CD4-positive, alpha-beta memory T cell (primary cell): ENCODE measurements around the gene OR10J5. TPM values are rescaled to one million over a fixed set of nuclear protein-coding genes. Genes with fewer than 3 reads are reported as not detected.
"Not testable (repeated sequence)": the region's sequence is repeated elsewhere in the genome, so short reads cannot be mapped to it uniquely, and the experiment has no call there.

Source experiments
- CTCF ChIA-PET: fragments of 350-600 bp; sonication (Branson Sonifier 250); formaldehyde crosslinking; loops from one replicate; lab custom pipeline; 2021; ENCODE audit warnings: inconsistent platforms; ENCODE audit not compliant: partially characterized antibody; lab: Charles Lee
- POLR2A ChIA-PET: fragments of 350-600 bp; sonication (Branson Sonifier 250); formaldehyde crosslinking; loops from one replicate; lab custom pipeline; 2021; ENCODE audit not compliant: partially characterized antibody; lab: Charles Lee
- DNase-seq, 5 donors: peaks; one replicate each; pipeline versions ENCODE4 v3.0.0 to v3.0.0-alpha.2; 2020 to 2022; ENCODE audit warnings: mixed read lengths in 1 of 5
- H3K27ac ChIP-seq: one replicate; pipeline ENCODE4 v1.7.0; 2013; ENCODE audit warnings: low read depth, low read length
- H3K27me3 ChIP-seq: 2 replicates; pipeline ENCODE4 v1.7.0; 2013; ENCODE audit warnings: mild to moderate bottlenecking, low read length, moderate library complexity; ENCODE audit not compliant: insufficient read depth
- H3K36me3 ChIP-seq: 2 replicates; pipeline ENCODE4 v1.7.0; 2013; ENCODE audit warnings: mild to moderate bottlenecking, low read length, moderate library complexity; ENCODE audit not compliant: insufficient read depth
- H3K4me1 ChIP-seq: 2 replicates; pipeline ENCODE4 v1.7.0; 2013; ENCODE audit warnings: mild to moderate bottlenecking, low read length, moderate library complexity; ENCODE audit not compliant: insufficient read depth
- H3K4me3 ChIP-seq, 2 donors: one replicate each; pipeline ENCODE4 v1.7.0; 2013; ENCODE audit warnings: low read length in 2 of 2, mild to moderate bottlenecking in 1 of 2
- H3K9me3 ChIP-seq, 2 donors: one replicate each; pipeline ENCODE4 v1.7.0; 2013; ENCODE audit warnings: low read length in 2 of 2, control low read depth in 1 of 2; ENCODE audit not compliant: control insufficient read depth in 1 of 2
- H3K27ac Mint-ChIP-seq, 7 donors: one replicate each; pipeline ENCODE4 v1.8.0; 2020 to 2021; ENCODE audit warnings: mixed read lengths in 7 of 7, mild to moderate bottlenecking in 6 of 7, inconsistent platforms in 3 of 7, moderate library complexity in 3 of 7
- H3K27me3 Mint-ChIP-seq, 2 donors: one replicate each; pipeline ENCODE4 v1.8.0; 2020 to 2021; ENCODE audit warnings: mixed read lengths in 2 of 2
- H3K36me3 Mint-ChIP-seq, 2 donors: one replicate each; pipeline ENCODE4 v1.8.0; 2020 to 2021; ENCODE audit warnings: mixed read lengths in 2 of 2, inconsistent platforms in 1 of 2, mild to moderate bottlenecking in 1 of 2
- H3K4me1 Mint-ChIP-seq, 4 donors: one replicate each; pipeline ENCODE4 v1.8.0; 2020 to 2021; ENCODE audit warnings: mixed read lengths in 4 of 4, mild to moderate bottlenecking in 1 of 4
- H3K4me3 Mint-ChIP-seq, 8 donors: one replicate each; pipeline ENCODE4 v1.8.0; 2020 to 2021; ENCODE audit warnings: mixed read lengths in 8 of 8, mild to moderate bottlenecking in 7 of 8, moderate library complexity in 6 of 8, inconsistent platforms in 3 of 8
- H3K9me3 Mint-ChIP-seq, 8 donors: one replicate each; pipeline ENCODE4 v1.8.0; 2020 to 2021; ENCODE audit warnings: mixed read lengths in 8 of 8, mild to moderate bottlenecking in 5 of 8, inconsistent platforms in 3 of 8, moderate library complexity in 1 of 8
- intact Hi-C: fragments of 100-400 bp; cut with micrococcal nuclease; formaldehyde crosslinking; loops from one replicate; pipeline ENCODE4 v1.15.1; 2023
- polyA plus RNA-seq, 2 donors: library from polyadenylated mRNA; unstranded; fragments of 300-500 nt; fragmentation: Illumina TruSeq; gene quantifications; one replicate each; pipeline ENCODE4 v1.2.3, GENCODE V29; 2021
- total RNA-seq, 2 experiments: library from RNA; stranded (reverse); gene quantifications; one replicate each; pipeline ENCODE4 v1.2.3, GENCODE V29; 2021

OR10J5 gene
- total and polyA plus RNA-seq, 4 experiments from 2014 or later, result not detected

GRCh38 chr1:159509440-159510228 lies 26.2 kb downstream of the OR10J5 start:
- no peak overlapping the region for H3K4me3 Mint-ChIP-seq
- no peaks in the 10 kb centered on the region for H3K4me1 ChIP-seq
- H3K27ac ChIP-seq, result no peak overlapping the region
- H3K27me3 Mint-ChIP-seq, result peaks cover 3 to 9% of the 10 kb centered on the region in 2 donors
- no peak overlapping the region for H3K4me3 ChIP-seq
- H3K4me1 Mint-ChIP-seq, result no peaks in the 10 kb centered on the region
- no peak overlapping the region for H3K27ac Mint-ChIP-seq
- ChIA-PET POLR2A (no interaction called here), CTCF (no interaction called here)
- no peaks in the 10 kb centered on the region for H3K27me3 ChIP-seq
- no peaks in the 10 kb centered on the region for H3K36me3 Mint-ChIP-seq
- no peaks in the 10 kb centered on the region for H3K36me3 ChIP-seq
- intact Hi-C loops, result no loop called here
- no peaks in the 10 kb centered on the region for H3K9me3 ChIP-seq
- DNase-seq, result no peak
- H3K9me3 Mint-ChIP-seq, result peaks cover 0 to 29% (median 16%) of the 10 kb centered on the region in 8 donors

GRCh38 chr1:159508951-159509350 lies 26.9 kb downstream of the OR10J5 start:
- ChIA-PET POLR2A (no interaction called here), CTCF (no interaction called here)
- DNase-seq, result no peak
- no peaks in the 10 kb centered on the region for H3K27me3 ChIP-seq
- H3K36me3 Mint-ChIP-seq, result no peaks in the 10 kb centered on the region
- no peak overlapping the region for H3K4me3 Mint-ChIP-seq
- intact Hi-C loops, result no loop called here
- peaks cover 3 to 5% of the 10 kb centered on the region in 2 donors for H3K27me3 Mint-ChIP-seq
- peaks cover 0 to 29% (median 16%) of the 10 kb centered on the region in 8 donors for H3K9me3 Mint-ChIP-seq
- no peaks in the 10 kb centered on the region for H3K9me3 ChIP-seq
- no peaks in the 10 kb centered on the region for H3K4me1 ChIP-seq
- no peak overlapping the region for H3K4me3 ChIP-seq
- no peaks in the 10 kb centered on the region for H3K36me3 ChIP-seq
- no peak overlapping the region for H3K27ac ChIP-seq
- no peak overlapping the region for H3K27ac Mint-ChIP-seq
- H3K4me1 Mint-ChIP-seq, result no peaks in the 10 kb centered on the region

- Histone ChIP-seq H3K36me3 (no peaks in the 10 kb centered on the region), H3K27me3 (no peaks in the 10 kb centered on the region), H3K9me3 (no peaks in the 10 kb centered on the region), H3K27ac (no peak overlapping the region), H3K4me3 (no peak overlapping the region), H3K4me1 (no peaks in the 10 kb centered on the region)
- ChIA-PET CTCF (no interaction called here), POLR2A (no interaction called here)
- Mint-ChIP-seq H3K27ac (no peak overlapping the region), H3K27me3 (peaks cover 4 to 7% of the 10 kb centered on the region in 2 donors), H3K4me1 (no peaks in the 10 kb centered on the region), H3K36me3 (no peaks in the 10 kb centered on the region), H3K4me3 (no peak overlapping the region), H3K9me3 (peaks cover 1 to 29% (median 18%) of the 10 kb centered on the region in 8 donors)
- DNase-seq, result no peak
- intact Hi-C loops, result no loop called here
Measured at GRCh38 chr1:159505676-159506075, 30.1 kb downstream of the OR10J5 start.

GRCh38 chr1:159501082-159501481 lies 34.7 kb downstream of the OR10J5 start:
- Histone ChIP-seq H3K27me3 (no peaks in the 10 kb centered on the region), H3K4me3 (no peak overlapping the region), H3K27ac (no peak overlapping the region), H3K36me3 (no peaks in the 10 kb centered on the region), H3K4me1 (no peaks in the 10 kb centered on the region), H3K9me3 (no peaks in the 10 kb centered on the region)
- intact Hi-C loops, result no loop called here
- no peak for DNase-seq
- H3K27ac Mint-ChIP-seq, result no peak overlapping the region
- H3K27me3 Mint-ChIP-seq, result peaks cover 4 to 8% of the 10 kb centered on the region in 2 donors
- CTCF ChIA-PET, result no interaction called here
- POLR2A ChIA-PET, result no interaction called here
- H3K36me3 Mint-ChIP-seq, result no peaks in the 10 kb centered on the region
- H3K4me3 Mint-ChIP-seq, result no peak overlapping the region
- H3K4me1 Mint-ChIP-seq, result no peaks in the 10 kb centered on the region
- H3K9me3 Mint-ChIP-seq, result peaks cover 1 to 31% (median 24%) of the 10 kb centered on the region in 8 donors

GRCh38 chr1:159494513-159495210 lies 41.1 kb downstream of the OR10J5 start:
- H3K4me3 ChIP-seq, H3K27ac ChIP-seq, intact Hi-C loops, CTCF ChIA-PET, DNase-seq, H3K9me3 ChIP-seq, H3K27ac Mint-ChIP-seq, H3K27me3 Mint-ChIP-seq, H3K4me1 Mint-ChIP-seq, POLR2A ChIA-PET, H3K36me3 ChIP-seq, H3K36me3 Mint-ChIP-seq, H3K4me1 ChIP-seq, H3K27me3 ChIP-seq, H3K4me3 Mint-ChIP-seq: not testable (repeated sequence)
- H3K9me3 Mint-ChIP-seq, result peaks cover 0 to 18% (median 11%) of the 10 kb centered on the region in 8 donors

GRCh38 chr1:159493354-159493753 lies 42.5 kb downstream of the OR10J5 start:
- no peak overlapping the region for H3K4me3 Mint-ChIP-seq
- H3K9me3 ChIP-seq, result no peaks in the 10 kb centered on the region
- no peak overlapping the region for H3K27ac Mint-ChIP-seq
- no peak for DNase-seq
- H3K27me3 Mint-ChIP-seq, result peaks cover 0 to 2% of the 10 kb centered on the region in 2 donors
- H3K4me1 Mint-ChIP-seq, result no peaks in the 10 kb centered on the region
- H3K27ac ChIP-seq, result no peak overlapping the region
- no peaks in the 10 kb centered on the region for H3K36me3 Mint-ChIP-seq
- intact Hi-C loops, result no loop called here
- peaks cover 0 to 8% (median 3%) of the 10 kb centered on the region in 8 donors for H3K9me3 Mint-ChIP-seq
- ChIA-PET POLR2A (no interaction called here), CTCF (no interaction called here)
- no peaks in the 10 kb centered on the region for H3K36me3 ChIP-seq
- no peaks in the 10 kb centered on the region for H3K27me3 ChIP-seq
- no peaks in the 10 kb centered on the region for H3K4me1 ChIP-seq
- H3K4me3 ChIP-seq, result no peak overlapping the region

GRCh38 chr1:159492575-159493323 lies 43.1 kb downstream of the OR10J5 start:
- H3K27ac Mint-ChIP-seq, result no peak overlapping the region
- Histone ChIP-seq H3K4me3 (no peak overlapping the region), H3K27ac (no peak overlapping the region), H3K27me3 (no peaks in the 10 kb centered on the region), H3K9me3 (no peaks in the 10 kb centered on the region), H3K4me1 (no peaks in the 10 kb centered on the region), H3K36me3 (no peaks in the 10 kb centered on the region)
- ChIA-PET CTCF (no interaction called here), POLR2A (no interaction called here)
- H3K4me1 Mint-ChIP-seq, result no peaks in the 10 kb centered on the region
- no peaks in the 10 kb centered on the region for H3K36me3 Mint-ChIP-seq
- H3K4me3 Mint-ChIP-seq, result no peak overlapping the region
- H3K27me3 Mint-ChIP-seq, result peaks cover 0 to 2% of the 10 kb centered on the region in 2 donors
- H3K9me3 Mint-ChIP-seq, result peaks cover 0 to 5% (median under 1%) of the 10 kb centered on the region in 8 donors
- DNase-seq, result no peak
- intact Hi-C loops, result no loop called here
